ENCODE results near the gene PARD6A.

The PARD6A gene

GRCh38 chr16:67655363-67655762, 5.4 kb upstream of the PARD6A start:
- Mint-ChIP-seq H3K4me3 (no peak overlapping the region), H3K27ac (no peak overlapping the region), H3K27me3 (ENCODE audit: low read depth, poor library complexity) (peaks cover 51% of the 10 kb centered on the region), H3K4me1 (peaks cover 21% of the 10 kb centered on the region), H3K36me3 (ENCODE audit: low read depth) (no peaks in the 10 kb centered on the region), H3K9me3 (no peaks in the 10 kb centered on the region)
- no peak for DNase-seq
- TF ChIP-seq CTCF (IDR thresholded peaks at IDR 0.05): no peak

GRCh38 chr16:67656344-67657016, 4.3 kb upstream of the PARD6A start:
- Mint-ChIP-seq H3K9me3 (no peaks in the 10 kb centered on the region), H3K4me3 (no peak overlapping the region), H3K4me1 (peaks cover 20% of the 10 kb centered on the region), H3K27me3 (ENCODE audit: low read depth, poor library complexity) (peaks cover 47% of the 10 kb centered on the region), H3K27ac (no peak overlapping the region), H3K36me3 (ENCODE audit: low read depth) (no peaks in the 10 kb centered on the region)
- no peak for TF ChIP-seq CTCF (IDR thresholded peaks at IDR 0.05)
- no peak for DNase-seq

GRCh38 chr16:67657017-67657608, 3.6 kb upstream of the PARD6A start:
- no peak overlapping the region for H3K27ac Mint-ChIP-seq
- H3K36me3 Mint-ChIP-seq (ENCODE audit: low read depth): no peaks in the 10 kb centered on the region
- TF ChIP-seq CTCF (IDR thresholded peaks at IDR 0.05): no peak
- peaks cover 47% of the 10 kb centered on the region for H3K27me3 Mint-ChIP-seq (ENCODE audit: low read depth, poor library complexity)
- peaks cover 25% of the 10 kb centered on the region for H3K4me1 Mint-ChIP-seq
- no peak overlapping the region for H3K4me3 Mint-ChIP-seq
- no peak for DNase-seq
- H3K9me3 Mint-ChIP-seq: no peaks in the 10 kb centered on the region

- H3K27ac Mint-ChIP-seq: no peak overlapping the region
- peaks cover 25% of the 10 kb centered on the region for H3K4me1 Mint-ChIP-seq
- TF ChIP-seq CTCF (IDR thresholded peaks at IDR 0.05): no peak
- no peaks in the 10 kb centered on the region for H3K9me3 Mint-ChIP-seq
- H3K36me3 Mint-ChIP-seq (ENCODE audit: low read depth): no peaks in the 10 kb centered on the region
- H3K27me3 Mint-ChIP-seq (ENCODE audit: low read depth, poor library complexity): peaks cover 47% of the 10 kb centered on the region
- no peak overlapping the region for H3K4me3 Mint-ChIP-seq
- DNase-seq: no peak
These were observed 2.8 kb upstream of the PARD6A start for GRCh38 chr16:67657751-67658518.

- H3K4me1 Mint-ChIP-seq: peaks cover 21% of the 10 kb centered on the region
- H3K27me3 Mint-ChIP-seq (ENCODE audit: low read depth, poor library complexity): peaks cover 41% of the 10 kb centered on the region
- peaks cover 2% of the 10 kb centered on the region for H3K36me3 Mint-ChIP-seq (ENCODE audit: low read depth)
- DNase-seq: no peak
- no peaks in the 10 kb centered on the region for H3K9me3 Mint-ChIP-seq
- peak overlapping the region; percentile 92 for H3K4me3 Mint-ChIP-seq
- no peak for TF ChIP-seq CTCF (IDR thresholded peaks at IDR 0.05)
- H3K27ac Mint-ChIP-seq: no peak overlapping the region
These were observed 1.7 kb upstream of the PARD6A start for GRCh38 chr16:67658849-67659674.

Data from nephron progenitor cell (in vitro differentiated cells).